ENCODE measurements around the gene CTTN. TPM values are rescaled to one million over a fixed set of nuclear protein-coding genes. Genes with fewer than 3 reads are reported as not detected.

The CTTN gene
- 179 and 189 TPM in 2 replicates for total RNA-seq

DNA sequence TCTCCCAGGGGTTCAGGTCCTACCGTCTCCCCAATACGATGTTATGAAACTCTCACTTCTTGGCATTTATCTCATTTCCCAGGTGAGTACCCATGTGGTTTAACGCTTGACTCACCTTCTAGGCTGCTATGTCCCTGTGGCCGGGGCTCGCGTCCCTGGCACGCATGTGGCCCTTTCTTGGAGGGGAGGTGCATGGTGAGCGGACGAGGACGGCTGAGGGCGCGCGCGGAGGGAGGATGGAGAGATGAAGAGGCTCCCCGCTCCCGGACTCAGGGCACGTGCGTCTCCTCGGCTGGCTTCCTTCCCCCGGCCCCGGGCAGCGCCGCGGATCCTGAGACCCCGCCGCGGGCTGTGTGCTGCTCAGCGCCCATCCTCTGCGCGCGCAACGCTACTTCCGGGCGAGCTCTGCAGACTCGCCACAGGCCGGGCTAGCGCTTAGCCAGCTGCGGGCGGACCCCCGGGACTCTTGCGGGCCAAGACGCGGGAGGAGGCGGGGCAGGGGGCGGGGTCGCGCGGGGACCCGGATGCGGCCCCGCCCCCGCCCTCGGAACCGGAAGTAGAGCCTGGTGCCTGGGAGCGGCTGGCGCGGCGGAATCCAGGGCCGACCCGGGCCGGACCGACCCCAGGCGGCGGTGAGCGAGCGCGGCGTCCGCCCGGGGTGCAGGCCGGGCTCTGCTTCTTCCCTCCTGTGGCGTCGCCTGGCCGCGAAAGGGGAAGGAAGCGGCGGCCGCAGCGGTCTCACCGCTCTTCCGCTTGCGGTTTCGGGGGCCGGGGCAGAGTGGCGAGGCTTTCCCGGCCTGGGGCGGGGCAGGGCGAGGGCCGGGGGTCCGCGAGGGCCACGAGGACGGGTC lies at the start of gene CTTN:
Gene CTTN, plus strand, starts transcription at position 547 of the 851 bp plus-strand sequence. CDS start 8,769 bp downstream, outside the sequence.

Other genes starting within 250 kb of the CTTN start
- 25.5 and 33.7 TPM in 2 replicates for gene FADD, start 195.2 kb upstream of the CTTN start, total RNA-seq
- 18.2 and 23.9 TPM in 2 replicates for gene PPFIA1, start 127.8 kb upstream of the CTTN start, total RNA-seq

Measured in myometrial cell (primary cell).